ENCODE data around the gene PAX2.

Gene PAX2

DNA sequence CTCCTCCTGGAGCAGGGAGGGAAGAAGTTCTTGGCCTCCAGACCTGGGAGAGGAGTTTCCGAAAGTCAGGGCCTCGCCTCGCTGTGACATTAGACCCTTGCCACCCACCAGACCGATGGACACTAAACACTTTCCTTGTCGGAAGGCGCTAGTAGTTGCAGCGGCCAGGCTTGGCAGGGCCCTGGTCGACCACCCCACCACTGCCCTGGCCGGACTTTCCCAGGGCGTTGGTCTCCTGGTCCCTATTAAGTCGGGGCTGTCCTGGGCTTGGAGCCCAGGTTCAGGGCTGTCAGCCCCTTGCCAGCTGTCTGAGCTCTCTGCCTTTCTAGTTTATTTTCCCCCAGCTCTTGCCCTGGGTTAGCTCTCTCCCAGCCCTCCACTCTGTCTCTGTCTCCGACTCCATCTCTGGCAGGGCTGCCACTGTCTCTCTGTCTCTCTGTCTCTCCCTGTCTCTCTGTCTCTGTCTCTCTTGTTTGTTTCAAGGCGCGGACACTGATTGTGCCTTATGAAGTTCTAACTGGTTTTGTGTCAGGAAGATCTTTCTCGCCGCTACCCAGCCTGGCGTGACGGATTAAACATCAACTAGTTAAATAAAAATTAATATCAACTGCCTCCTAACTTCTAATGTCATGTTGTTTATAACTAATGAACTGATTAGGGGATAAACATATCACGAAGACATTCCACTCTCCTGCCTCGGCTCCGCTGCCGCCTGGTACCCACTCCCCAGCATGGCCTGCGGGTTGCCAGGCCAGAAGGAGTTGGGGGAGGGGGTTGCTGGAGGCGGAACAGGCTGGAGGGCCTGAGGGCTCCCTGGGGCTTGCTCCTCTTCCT is 13.8 kb upstream of the PAX2 start:
- TF ChIP-seq, protein P1, sequence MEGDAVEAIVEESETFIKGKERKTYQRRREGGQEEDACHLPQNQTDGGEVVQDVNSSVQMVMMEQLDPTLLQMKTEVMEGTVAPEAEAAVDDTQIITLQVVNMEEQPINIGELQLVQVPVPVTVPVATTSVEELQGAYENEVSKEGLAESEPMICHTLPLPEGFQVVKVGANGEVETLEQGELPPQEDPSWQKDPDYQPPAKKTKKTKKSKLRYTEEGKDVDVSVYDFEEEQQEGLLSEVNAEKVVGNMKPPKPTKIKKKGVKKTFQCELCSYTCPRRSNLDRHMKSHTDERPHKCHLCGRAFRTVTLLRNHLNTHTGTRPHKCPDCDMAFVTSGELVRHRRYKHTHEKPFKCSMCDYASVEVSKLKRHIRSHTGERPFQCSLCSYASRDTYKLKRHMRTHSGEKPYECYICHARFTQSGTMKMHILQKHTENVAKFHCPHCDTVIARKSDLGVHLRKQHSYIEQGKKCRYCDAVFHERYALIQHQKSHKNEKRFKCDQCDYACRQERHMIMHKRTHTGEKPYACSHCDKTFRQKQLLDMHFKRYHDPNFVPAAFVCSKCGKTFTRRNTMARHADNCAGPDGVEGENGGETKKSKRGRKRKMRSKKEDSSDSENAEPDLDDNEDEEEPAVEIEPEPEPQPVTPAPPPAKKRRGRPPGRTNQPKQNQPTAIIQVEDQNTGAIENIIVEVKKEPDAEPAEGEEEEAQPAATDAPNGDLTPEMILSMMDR (IDR thresholded peaks at IDR 0.05; ENCODE audit: low read depth, low read length, missing control alignments): no peak
- DNase-seq (ENCODE audit: low read depth): no peak
- no peak overlapping the region for H3K4me3 ChIP-seq (ENCODE audit: low read depth, low read length)
- in situ Hi-C loops (cut with HindIII; ENCODE audit: low sequenced_read_pairs): no loop called here

DNA sequence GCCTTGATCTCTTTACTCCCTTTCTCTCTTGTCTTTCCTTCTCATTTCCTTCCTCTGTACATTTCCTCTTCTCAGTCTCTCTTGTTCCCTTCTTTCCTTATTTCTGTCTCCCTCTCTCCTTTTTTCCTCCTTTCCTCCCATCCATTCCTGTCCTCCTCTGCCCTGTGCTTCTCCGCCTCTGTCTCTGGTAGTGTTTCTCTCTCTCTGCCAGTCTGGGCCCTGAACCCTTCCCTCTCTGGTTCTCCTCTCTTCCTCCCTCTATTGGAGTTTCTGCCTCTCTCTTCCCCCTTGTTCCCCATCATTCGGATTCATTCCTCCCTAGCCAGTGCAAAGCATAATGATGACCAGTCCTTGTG is 13.2 kb upstream of the PAX2 start:
- TF ChIP-seq, protein P1 (IDR thresholded peaks at IDR 0.05; ENCODE audit: low read depth, low read length, missing control alignments): no peak
- in situ Hi-C loops (cut with HindIII; ENCODE audit: low sequenced_read_pairs): no loop called here
- no peak for DNase-seq (ENCODE audit: low read depth)
- no peak overlapping the region for H3K4me3 ChIP-seq (ENCODE audit: low read depth, low read length)

DNA sequence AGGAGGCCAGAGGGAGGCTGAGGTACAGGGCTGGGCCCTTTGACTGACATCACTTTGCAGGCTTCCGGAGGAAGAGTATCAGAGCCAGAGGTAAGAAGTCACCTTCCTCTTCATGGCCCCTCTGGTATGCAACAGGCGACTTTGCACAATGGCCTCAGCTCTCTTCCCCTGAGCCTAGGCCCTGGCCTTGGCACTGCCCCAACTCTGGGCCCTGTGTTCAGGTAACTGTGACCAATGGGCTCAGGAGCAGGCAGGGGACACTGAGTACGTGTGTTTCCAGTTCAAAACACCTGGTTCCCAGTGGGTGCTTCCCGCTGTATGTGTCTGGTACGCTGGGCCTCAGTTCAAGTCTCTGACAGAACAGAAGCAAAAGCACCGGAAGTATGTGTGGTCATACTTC is 12.1 kb upstream of the PAX2 start:
- no peak overlapping the region for H3K4me3 ChIP-seq (ENCODE audit: low read depth, low read length)
- TF ChIP-seq, protein P1 (IDR thresholded peaks at IDR 0.05; ENCODE audit: low read depth, low read length, missing control alignments): no peak
- in situ Hi-C loops (cut with HindIII; ENCODE audit: low sequenced_read_pairs): no loop called here
- no peak for DNase-seq (ENCODE audit: low read depth)

DNA sequence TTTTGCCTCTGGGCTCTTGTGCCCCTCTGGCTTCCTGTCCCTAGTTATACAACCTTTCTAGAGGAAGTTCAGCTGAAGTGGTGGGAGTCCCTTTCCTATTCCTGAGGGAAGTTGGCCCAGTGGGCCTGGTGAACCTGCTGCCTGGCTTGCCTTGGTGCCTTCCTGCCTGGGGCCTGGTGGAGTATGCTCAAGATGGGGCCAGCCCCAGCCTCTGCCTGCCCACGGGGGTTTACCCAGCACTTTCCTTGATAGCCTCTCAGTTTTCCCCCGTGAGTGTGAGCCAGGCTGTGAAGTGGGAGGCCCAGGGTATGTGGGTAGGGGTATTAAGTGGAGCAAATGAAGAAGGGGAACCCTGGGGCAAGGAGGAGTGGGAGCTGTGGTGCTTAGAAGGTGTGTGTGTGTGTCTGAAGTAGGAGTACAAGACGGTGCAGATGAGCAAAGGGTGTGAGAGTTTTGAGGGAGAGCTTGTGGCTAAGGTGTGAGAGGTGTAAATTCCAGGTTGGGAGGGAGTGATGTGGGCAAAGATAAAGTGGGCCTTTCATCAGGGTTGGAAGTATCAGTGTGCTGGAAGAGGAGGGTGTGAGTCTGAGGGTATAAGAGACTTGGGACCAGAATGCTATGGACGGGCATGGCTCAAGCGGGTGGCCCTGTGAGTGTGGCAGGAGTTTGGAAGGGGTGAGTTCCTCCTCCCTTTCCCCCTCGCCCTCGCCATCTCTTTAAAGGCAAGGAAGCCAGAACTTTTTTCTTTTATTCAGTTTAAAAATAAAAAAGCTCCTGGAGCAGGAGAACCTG is 10.9 kb upstream of the PAX2 start:
- TF ChIP-seq, protein P1 (IDR thresholded peaks at IDR 0.05; ENCODE audit: low read depth, low read length, missing control alignments): no peak
- no peak for DNase-seq (ENCODE audit: low read depth)
- in situ Hi-C loops (cut with HindIII; ENCODE audit: low sequenced_read_pairs): no loop called here
- no peak overlapping the region for H3K4me3 ChIP-seq (ENCODE audit: low read depth, low read length)

DNA sequence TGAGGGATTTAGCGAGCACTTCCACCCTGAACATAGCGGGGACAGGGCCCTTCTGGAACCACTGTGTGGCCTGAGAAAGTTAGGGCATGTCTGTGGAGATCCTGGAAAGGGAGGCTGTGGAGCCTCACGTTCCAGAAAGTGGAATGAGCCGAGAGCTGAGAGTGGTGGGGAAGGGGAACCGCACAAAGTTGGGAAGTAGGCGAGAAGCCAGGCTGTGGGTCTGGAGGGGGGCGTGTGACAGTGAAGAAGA is 10.4 kb upstream of the PAX2 start:
- in situ Hi-C loops (cut with HindIII; ENCODE audit: low sequenced_read_pairs): no loop called here
- TF ChIP-seq, protein P1 (IDR thresholded peaks at IDR 0.05; ENCODE audit: low read depth, low read length, missing control alignments): no peak
- no peak overlapping the region for H3K4me3 ChIP-seq (ENCODE audit: low read depth, low read length)
- no peak for DNase-seq (ENCODE audit: low read depth)

DNA sequence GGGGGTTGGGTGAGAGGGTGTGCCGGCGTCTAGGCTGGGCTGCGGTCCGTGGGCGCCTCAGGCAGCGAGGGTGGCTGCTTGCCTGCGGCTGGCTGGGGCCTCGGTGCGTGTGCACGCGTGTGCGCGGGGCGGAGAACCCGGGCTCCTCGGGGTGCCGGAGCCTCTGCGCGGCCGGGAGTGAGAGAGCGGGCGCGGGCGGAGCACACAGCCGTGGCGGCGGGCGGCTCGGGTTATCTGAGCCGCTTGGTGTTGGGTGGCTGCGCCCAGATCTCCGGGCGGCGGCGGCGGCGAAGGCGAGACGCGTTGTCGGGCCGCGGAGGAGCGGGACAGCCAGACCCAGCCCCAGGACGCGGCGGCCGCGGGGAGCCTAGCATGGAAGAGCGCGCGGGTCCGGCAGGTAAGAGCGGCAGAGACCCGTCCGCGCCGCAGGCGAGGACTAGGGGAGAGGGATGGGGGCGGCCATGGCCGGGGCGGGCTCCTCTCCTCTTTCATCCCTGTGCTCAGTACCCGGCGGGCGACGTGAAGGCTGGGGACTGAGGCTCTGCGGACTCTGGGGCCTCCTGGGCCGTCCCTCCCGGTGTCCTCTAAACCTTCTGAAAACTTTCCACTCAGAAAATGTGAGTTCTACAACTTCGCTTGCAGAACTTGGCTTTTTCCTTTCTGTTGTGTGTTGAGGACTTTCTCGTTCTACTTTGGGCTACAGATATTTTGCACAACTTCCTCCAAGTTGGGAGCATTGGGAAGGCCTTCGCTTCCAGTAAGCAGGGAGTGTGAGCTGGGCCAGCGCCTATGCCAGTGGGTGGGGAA is 9.8 kb upstream of the PAX2 start:
- H3K4me3 ChIP-seq (ENCODE audit: low read depth, low read length): no peak overlapping the region
- DNase-seq (ENCODE audit: low read depth): no peak
- in situ Hi-C loops (cut with HindIII; ENCODE audit: low sequenced_read_pairs): no loop called here
- TF ChIP-seq, protein P1 (IDR thresholded peaks at IDR 0.05; ENCODE audit: low read depth, low read length, missing control alignments): no peak

Measured in astrocyte of the cerebellum (primary cell).